Caco-2 (cell line): ENCODE data around the gene ARHGAP27. TPM values are rescaled to one million over a fixed set of nuclear protein-coding genes. Genes with fewer than 3 reads are reported as not detected.
"Not testable (repeated sequence)": the region's sequence is repeated elsewhere in the genome, so short reads cannot be mapped to it uniquely, and the experiment has no call there.

Source experiments
- BruUV-seq: library from RNA; stranded (reverse); fragments of 400-500 nt; replicated peaks from 2 replicates; lab custom pipeline; 2021; lab: Mats Ljungman, UMichigan
- CTCF ChIA-PET: fragments of 300-600 bp; sonication (Branson Sonifier 250); formaldehyde crosslinking; loops from one replicate; lab custom pipeline; 2022; ENCODE audit warnings: antibody characterized with exemption; lab: Charles Lee
- POLR2A ChIA-PET: fragments of 300-600 bp; sonication (Branson Sonifier 250); formaldehyde crosslinking; loops from one replicate; lab custom pipeline; 2022; ENCODE audit warnings: antibody characterized with exemption; lab: Charles Lee
- DNase-seq, 2 experiments: peaks; one replicate each; pipeline versions ENCODE4 v3.0.0 to v3.0.0-alpha.2; 2020 to 2022
- H3K27me3 ChIP-seq: replicated peaks from 2 replicates; pipeline ENCODE4 v1.6.0; 2011; ENCODE audit warnings: low read length; ENCODE audit not compliant: control insufficient read depth, insufficient read depth
- H3K36me3 ChIP-seq: 2 replicates; pipeline ENCODE4 v1.5.1; 2011; ENCODE audit warnings: low read length; ENCODE audit not compliant: control insufficient read depth, insufficient read depth
- H3K4me1 ChIP-seq: fragments of 250-450 bp; sonication (Bioruptor Pico); 2 replicates; pipeline ENCODE4 v1.5.1; 2020; ENCODE audit warnings: mild to moderate bottlenecking
- H3K4me3 ChIP-seq: 2 replicates; pipeline ENCODE4 v1.5.1; 2011; ENCODE audit warnings: low read depth, mild to moderate bottlenecking, control low read depth, low read length
- H3K9me3 ChIP-seq: fragments of 250-450 bp; sonication (Bioruptor Pico); 2 replicates; pipeline ENCODE4 v1.5.1; 2020; ENCODE audit warnings: mild to moderate bottlenecking, moderate library complexity
- H3K27ac Mint-ChIP-seq: one replicate; pipeline ENCODE4 v1.8.0; 2022; ENCODE audit warnings: mixed read lengths; ENCODE audit not compliant: unreplicated experiment
- H3K27me3 Mint-ChIP-seq: one replicate; pipeline ENCODE4 v1.8.0; 2022; ENCODE audit warnings: mixed read lengths; ENCODE audit not compliant: insufficient read depth, unreplicated experiment
- H3K36me3 Mint-ChIP-seq: one replicate; pipeline ENCODE4 v1.8.0; 2022; ENCODE audit warnings: mild to moderate bottlenecking, mixed read lengths; ENCODE audit not compliant: insufficient read depth, unreplicated experiment
- H3K4me1 Mint-ChIP-seq: one replicate; pipeline ENCODE4 v1.8.0; 2022; ENCODE audit warnings: low read depth, mixed read lengths; ENCODE audit not compliant: unreplicated experiment
- H3K4me3 Mint-ChIP-seq: one replicate; pipeline ENCODE4 v1.8.0; 2022; ENCODE audit warnings: mild to moderate bottlenecking, moderate library complexity, mixed read lengths; ENCODE audit not compliant: unreplicated experiment
- H3K9me3 Mint-ChIP-seq: one replicate; pipeline ENCODE4 v1.8.0; 2022; ENCODE audit warnings: mixed read lengths; ENCODE audit not compliant: unreplicated experiment
- intact Hi-C: fragments of 100-400 bp; cut with micrococcal nuclease; formaldehyde crosslinking; loops from one replicate; pipeline ENCODE4 v1.10.0; 2022; ENCODE audit not compliant: unreplicated experiment
- total RNA-seq: library from RNA; stranded (reverse); gene quantifications from 2 replicates; pipeline ENCODE4 v1.2.3, GENCODE V29; 2022

The ARHGAP27 gene
- total RNA-seq, 1 experiment from 2014 or later, result 35.9 TPM

GRCh38 chr17:45468293-45469203 lies 35.9 kb upstream of the ARHGAP27 start:
- BruUV-seq, H3K4me1 Mint-ChIP-seq, H3K4me1 ChIP-seq, H3K4me3 Mint-ChIP-seq, DNase-seq, H3K9me3 ChIP-seq, CTCF ChIA-PET, H3K27me3 Mint-ChIP-seq, H3K4me3 ChIP-seq, H3K9me3 Mint-ChIP-seq, H3K27ac Mint-ChIP-seq, H3K36me3 Mint-ChIP-seq, H3K36me3 ChIP-seq, intact Hi-C loops, H3K27me3 ChIP-seq, POLR2A ChIA-PET: not testable (repeated sequence)

GRCh38 chr17:45461524-45462327 lies 29.1 kb upstream of the ARHGAP27 start:
- DNase-seq, H3K4me1 Mint-ChIP-seq, CTCF ChIA-PET, intact Hi-C loops, H3K27me3 ChIP-seq, H3K27me3 Mint-ChIP-seq, H3K9me3 ChIP-seq, H3K4me3 Mint-ChIP-seq, H3K36me3 Mint-ChIP-seq, H3K9me3 Mint-ChIP-seq, BruUV-seq, H3K36me3 ChIP-seq, H3K4me1 ChIP-seq, H3K4me3 ChIP-seq, POLR2A ChIA-PET: not testable (repeated sequence)
- H3K27ac Mint-ChIP-seq, result peak overlapping the region; percentile 50

GRCh38 chr17:45460422-45460821 lies 27.8 kb upstream of the ARHGAP27 start:
- H3K27ac Mint-ChIP-seq, H3K36me3 ChIP-seq, H3K4me1 Mint-ChIP-seq, intact Hi-C loops, POLR2A ChIA-PET, BruUV-seq, DNase-seq, H3K4me3 Mint-ChIP-seq, H3K27me3 Mint-ChIP-seq, H3K4me1 ChIP-seq, H3K36me3 Mint-ChIP-seq, H3K27me3 ChIP-seq, H3K4me3 ChIP-seq, H3K9me3 Mint-ChIP-seq, H3K9me3 ChIP-seq, CTCF ChIA-PET: not testable (repeated sequence)

GRCh38 chr17:45454341-45454740 lies 21.7 kb upstream of the ARHGAP27 start:
- H3K27me3 Mint-ChIP-seq, H3K9me3 ChIP-seq, CTCF ChIA-PET, H3K4me1 Mint-ChIP-seq, H3K36me3 ChIP-seq, BruUV-seq, H3K36me3 Mint-ChIP-seq, H3K9me3 Mint-ChIP-seq, H3K27me3 ChIP-seq, intact Hi-C loops, H3K4me3 Mint-ChIP-seq, POLR2A ChIA-PET, H3K4me1 ChIP-seq, DNase-seq, H3K4me3 ChIP-seq: not testable (repeated sequence)
- peak overlapping the region; percentile 37 for H3K27ac Mint-ChIP-seq

GRCh38 chr17:45453731-45454130 lies 21.1 kb upstream of the ARHGAP27 start:
- intact Hi-C loops, H3K4me1 ChIP-seq, POLR2A ChIA-PET, H3K4me3 ChIP-seq, DNase-seq, BruUV-seq, H3K9me3 Mint-ChIP-seq, H3K4me3 Mint-ChIP-seq, H3K27me3 ChIP-seq, H3K27me3 Mint-ChIP-seq, CTCF ChIA-PET, H3K36me3 ChIP-seq, H3K27ac Mint-ChIP-seq, H3K4me1 Mint-ChIP-seq, H3K36me3 Mint-ChIP-seq, H3K9me3 ChIP-seq: not testable (repeated sequence)

GRCh38 chr17:45453225-45453534 lies 20.5 kb upstream of the ARHGAP27 start:
- H3K36me3 Mint-ChIP-seq, intact Hi-C loops: not testable (repeated sequence)

More at GRCh38 chr17:45453225-45453534, 20.5 kb upstream of the ARHGAP27 start:
- H3K27ac Mint-ChIP-seq, H3K4me3 ChIP-seq, BruUV-seq, H3K4me3 Mint-ChIP-seq, DNase-seq, H3K9me3 Mint-ChIP-seq, H3K27me3 ChIP-seq, CTCF ChIA-PET, POLR2A ChIA-PET, H3K4me1 ChIP-seq, H3K9me3 ChIP-seq, H3K36me3 ChIP-seq, H3K4me1 Mint-ChIP-seq, H3K27me3 Mint-ChIP-seq: not testable (repeated sequence)
